GM18873 (cell line): ENCODE measurements around the gene CSPG4.
"Not testable (repeated sequence)": the region's sequence is repeated elsewhere in the genome, so short reads cannot be mapped to it uniquely, and the experiment has no call there.

ENCODE experiments used
- ATAC-seq: cut with Tn5 transposase; IDR thresholded peaks from one replicate; pipeline ENCODE4 v1.9.1; 2021; ENCODE audit warnings: mild to moderate bottlenecking, moderate library complexity, moderate number of reproducible peaks; ENCODE audit not compliant: unreplicated experiment, low FRiP score

Gene CSPG4

GRCh38 chr15:75712668-75713337, at the start of gene CSPG4:
CSPG4 (minus strand) TSS chr15:75712848; CDS start chr15:75712755, 93 bp downstream.
- no peak for ATAC-seq

- ATAC-seq: not testable (repeated sequence)
Measured at GRCh38 chr15:75762357-75762718, 49.7 kb upstream of the CSPG4 start.

- no peak for ATAC-seq
Measured at GRCh38 chr15:75761446-75762356, 49.1 kb upstream of the CSPG4 start.

- no peak for ATAC-seq
Measured at GRCh38 chr15:75760704-75761435, 48.2 kb upstream of the CSPG4 start.

- ATAC-seq: not testable (repeated sequence)
Measured at GRCh38 chr15:75760131-75760520, 47.5 kb upstream of the CSPG4 start.

- ATAC-seq: no peak
Measured at GRCh38 chr15:75759416-75760130, 46.9 kb upstream of the CSPG4 start.

GRCh38 chr15:75758071-75758872, 45.6 kb upstream of the CSPG4 start:
- ATAC-seq: no peak

- not testable (repeated sequence) for ATAC-seq
Measured at GRCh38 chr15:75754871-75755270, 42.2 kb upstream of the CSPG4 start.

GRCh38 chr15:75753145-75753544, 40.5 kb upstream of the CSPG4 start:
- no peak for ATAC-seq

- ATAC-seq: no peak
Measured at GRCh38 chr15:75751891-75752290, 39.2 kb upstream of the CSPG4 start.

- no peak for ATAC-seq
Measured at GRCh38 chr15:75751116-75751875, 38.6 kb upstream of the CSPG4 start.

- no peak for ATAC-seq
Measured at GRCh38 chr15:75750261-75751050, 37.8 kb upstream of the CSPG4 start.

GRCh38 chr15:75749820-75750219, 37.2 kb upstream of the CSPG4 start:
- no peak for ATAC-seq

GRCh38 chr15:75748882-75749281, 36.2 kb upstream of the CSPG4 start:
- not testable (repeated sequence) for ATAC-seq

- ATAC-seq: not testable (repeated sequence)
Measured at GRCh38 chr15:75747121-75747520, 34.5 kb upstream of the CSPG4 start.

- no peak for ATAC-seq
Measured at GRCh38 chr15:75745305-75745704, 32.7 kb upstream of the CSPG4 start.

- not testable (repeated sequence) for ATAC-seq
Measured at GRCh38 chr15:75742346-75742745, 29.7 kb upstream of the CSPG4 start.

GRCh38 chr15:75739791-75740190, 27.1 kb upstream of the CSPG4 start:
- no peak for ATAC-seq
